SU-DHL-6 (cell line): ENCODE results near the gene GAMT.
A peak's percentile ranks its signal among the peaks of the same experiment; 100 is the strongest.

ENCODE experiments used
- CTCF ChIP-seq: fragments of 200-600 bp; sonication (generic); IDR thresholded peaks from one replicate; pipeline ENCODE4 v1.5.1; 2017; ENCODE audit warnings: antibody characterized with exemption, mild to moderate bottlenecking, low read length, moderate library complexity; ENCODE audit not compliant: insufficient read depth, poor library complexity, severe bottlenecking
- EZH2phosphoT487 ChIP-seq: fragments of 200-600 bp; sonication (generic), shearing (Covaris generic); conservative IDR thresholded peaks from 2 replicates; pipeline ENCODE4 v1.6.1; 2018; ENCODE audit warnings: mild to moderate bottlenecking, antibody characterized with exemption, low read length, moderate library complexity, mixed read lengths

GRCh38 chr19:1406774-1407527 is 5.6 kb upstream of the GAMT start:
- TF ChIP-seq CTCF: peak; percentile 48
- no peak for TF ChIP-seq EZH2phosphoT487
